H1 (cell line): ENCODE data around the gene COPS7A. TPM values are rescaled to one million over a fixed set of nuclear protein-coding genes. Genes with fewer than 3 reads are reported as not detected.

Source experiments
- CTCF ChIA-PET: fragments of 300-600 bp; sonication (Branson Sonifier 250); formaldehyde crosslinking; loops from one replicate; lab custom pipeline; 2021; ENCODE audit not compliant: partially characterized antibody; lab: Charles Lee
- POLR2A ChIA-PET: fragments of 300-600 bp; sonication (Branson Sonifier 250); formaldehyde crosslinking; loops from one replicate; lab custom pipeline; 2021; ENCODE audit warnings: inconsistent platforms; ENCODE audit not compliant: partially characterized antibody; lab: Charles Lee
- DNase-seq, 2 experiments: peaks; one replicate each; pipeline versions ENCODE4 v3.0.0 to v3.0.0-alpha.2; 2010 to 2022; ENCODE audit warnings: low spot score in 2 of 2, low read depth in 1 of 2, mixed read lengths in 1 of 2
- FAIRE-seq: peaks from 2 replicates; lab custom pipeline; 2011; peaks lifted over from hg19 to GRCh38; lab: Jason Lieb, UNC
- H2AFZ ChIP-seq: 2 replicates; pipeline ENCODE4 v1.8.1; 2012; ENCODE audit warnings: low read length, inconsistent platforms
- H2AK5ac ChIP-seq: 2 replicates; pipeline ENCODE4 v1.6.1; 2013; ENCODE audit warnings: low read depth, low read length
- H2BK120ac ChIP-seq: replicated peaks from 2 replicates; pipeline ENCODE3; 2013; ENCODE audit warnings: low read depth, low read length, inconsistent platforms
- H2BK12ac ChIP-seq: 2 replicates; pipeline ENCODE4 v1.6.1; 2013; ENCODE audit warnings: low read depth, low read length
- H2BK15ac ChIP-seq: 2 replicates; pipeline ENCODE4 v1.6.1; 2013; ENCODE audit warnings: low read length
- H2BK20ac ChIP-seq: 2 replicates; pipeline ENCODE4 v1.6.1; 2013; ENCODE audit warnings: low read length
- H2BK5ac ChIP-seq: 2 replicates; pipeline ENCODE4 v1.6.1; 2013; ENCODE audit warnings: low read depth, low read length
- H3K14ac ChIP-seq: 2 replicates; pipeline ENCODE4 v1.6.1; 2013; ENCODE audit warnings: inconsistent platforms; ENCODE audit not compliant: insufficient read length
- H3K18ac ChIP-seq: 2 replicates; pipeline ENCODE4 v1.6.1; 2013; ENCODE audit warnings: low read length; ENCODE audit errors: extremely low read depth
- H3K23ac ChIP-seq: 2 replicates; pipeline ENCODE4 v1.6.1; 2013; ENCODE audit warnings: inconsistent platforms; ENCODE audit not compliant: insufficient read length
- H3K23me2 ChIP-seq: 2 replicates; pipeline ENCODE4 v1.6.1; 2013; ENCODE audit warnings: low read depth, low read length
- H3K27ac ChIP-seq: 2 replicates; pipeline ENCODE4 v1.6.1; 2011; ENCODE audit warnings: low read depth, low read length, inconsistent platforms
- H3K27me3 ChIP-seq, 4 experiments: replicated peaks in 1 of 4; 1 replicate in 1 of 4; 2 replicates in 3 of 4; pipeline versions ENCODE4 v1.6.1 to v1.8.1; 2011 to 2013; ENCODE audit warnings: low read length in 3 of 4, mild to moderate bottlenecking in 3 of 4, inconsistent platforms in 2 of 4, mixed read lengths in 2 of 4, moderate library complexity in 1 of 4; ENCODE audit not compliant: control insufficient read depth in 3 of 4, insufficient read depth in 3 of 4; ENCODE audit errors: extremely low read depth in 1 of 4
- H3K36me3 ChIP-seq, 4 experiments: 2 replicates each; pipeline versions ENCODE4 v1.6.1 to v1.8.1; 2011 to 2013; ENCODE audit warnings: mild to moderate bottlenecking in 4 of 4, low read length in 3 of 4, moderate library complexity in 2 of 4, control low read depth in 1 of 4, inconsistent platforms in 1 of 4; ENCODE audit not compliant: insufficient read depth in 4 of 4, control insufficient read depth in 2 of 4
- H3K4ac ChIP-seq: replicated peaks from 2 replicates; pipeline ENCODE3; 2013; ENCODE audit warnings: low read length, low read depth, mixed read lengths, inconsistent platforms; ENCODE audit not compliant: insufficient read length
- H3K4me1 ChIP-seq, 4 experiments: replicated peaks in 1 of 4; 1 replicate in 1 of 4; 2 replicates in 3 of 4; pipeline versions ENCODE4 v1.6.1 to v1.8.1; 2011 to 2013; ENCODE audit warnings: low read length in 3 of 4, inconsistent platforms in 2 of 4, mixed read lengths in 1 of 4; ENCODE audit not compliant: insufficient read depth in 4 of 4, control insufficient read depth in 3 of 4
- H3K4me2 ChIP-seq, 2 experiments: 2 replicates each; pipeline versions ENCODE4 v1.6.1 to v1.8.1; 2011 to 2013; ENCODE audit warnings: low read depth in 2 of 2, low read length in 2 of 2, control low read depth in 1 of 2, inconsistent platforms in 1 of 2, mild to moderate bottlenecking in 1 of 2; ENCODE audit not compliant: insufficient read depth in 1 of 2
- H3K4me3 ChIP-seq, 4 experiments: fragments of 200-600, 300-600 bp in 1 of 4; sonication (generic), shearing (Covaris generic), sonication (Bioruptor Twin) in 1 of 4; 2 replicates each; pipeline versions ENCODE4 v1.5.1 to v1.8.1; 2011 to 2016; ENCODE audit warnings: low read length in 4 of 4, low read depth in 3 of 4, control low read depth in 2 of 4, inconsistent platforms in 2 of 4, mild to moderate bottlenecking in 2 of 4, mixed read lengths in 1 of 4, moderate library complexity in 1 of 4; ENCODE audit not compliant: insufficient read depth in 2 of 4; ENCODE audit errors: extremely low read depth in 1 of 4
- H3K56ac ChIP-seq: replicated peaks from 2 replicates; pipeline ENCODE3; 2013; ENCODE audit warnings: low read depth, mild to moderate bottlenecking, mixed read lengths, low read length, inconsistent platforms; ENCODE audit not compliant: insufficient read length
- H3K79me1 ChIP-seq: 2 replicates; pipeline ENCODE4 v1.6.1; 2013; ENCODE audit warnings: low read depth, low read length, control low read depth
- H3K79me2 ChIP-seq, 2 experiments: 2 replicates each; pipeline versions ENCODE4 v1.6.1 to v1.8.1; 2012 to 2013; ENCODE audit warnings: low read length in 2 of 2, mild to moderate bottlenecking in 2 of 2, inconsistent platforms in 1 of 2; ENCODE audit not compliant: insufficient read depth in 2 of 2, control insufficient read depth in 1 of 2
- H3K9ac ChIP-seq, 4 experiments: replicated peaks in 1 of 4; 1 replicate in 1 of 4; 2 replicates in 3 of 4; pipeline versions ENCODE4 v1.6.1 to v1.8.1; 2011 to 2013; ENCODE audit warnings: low read depth in 3 of 4, low read length in 3 of 4, control low read depth in 2 of 4, mild to moderate bottlenecking in 2 of 4, moderate library complexity in 2 of 4, inconsistent platforms in 1 of 4; ENCODE audit errors: extremely low read depth in 1 of 4
- H3K9me3 ChIP-seq, 2 experiments: 2 replicates each; pipeline versions ENCODE4 v1.6.1 to v1.8.1; 2012 to 2013; ENCODE audit warnings: mild to moderate bottlenecking in 2 of 2, moderate library complexity in 2 of 2, control low read depth in 1 of 2, inconsistent platforms in 1 of 2, low read depth in 1 of 2, low read length in 1 of 2, mixed read lengths in 1 of 2; ENCODE audit not compliant: insufficient read depth in 2 of 2
- H4K20me1 ChIP-seq, 2 experiments: replicated peaks in 1 of 2; 2 replicates each; pipeline versions ENCODE3 to v1.8.1; 2011 to 2013; ENCODE audit warnings: inconsistent platforms in 2 of 2, low read length in 2 of 2, mild to moderate bottlenecking in 1 of 2; ENCODE audit not compliant: insufficient read depth in 2 of 2, control insufficient read depth in 1 of 2
- H4K5ac ChIP-seq: 2 replicates; pipeline ENCODE4 v1.6.1; 2013; ENCODE audit warnings: low read length, low read depth, mixed read lengths, inconsistent platforms; ENCODE audit not compliant: insufficient read length
- H4K8ac ChIP-seq: 2 replicates; pipeline ENCODE4 v1.8.0; 2013; ENCODE audit warnings: mild to moderate bottlenecking, moderate library complexity, low read length, inconsistent platforms; ENCODE audit not compliant: insufficient read depth; ENCODE audit errors: extremely low read depth
- H4K91ac ChIP-seq: replicated peaks from 2 replicates; pipeline ENCODE3; 2013; ENCODE audit warnings: low read length, mixed read lengths, inconsistent platforms; ENCODE audit not compliant: insufficient read length
- E2F6 ChIP-seq: IDR thresholded peaks from 2 replicates; pipeline ENCODE4 v1.6.1; 2012; ENCODE audit warnings: inconsistent platforms
- KDM4A ChIP-seq: IDR thresholded peaks from one replicate; pipeline ENCODE4 v1.7.1; 2012; ENCODE audit warnings: low read depth, mild to moderate bottlenecking, moderate library complexity, low read length, inconsistent platforms; ENCODE audit not compliant: severe bottlenecking
- WGBS, 2 experiments: shearing (Covaris generic) in 1 of 2; methylation state at CpG; one replicate each; pipeline versions ENCODE4 v1.1.6 to v1.1.7; 2013 to 2015; ENCODE audit warnings: low lambda C conversion rate in 2 of 2, mixed read lengths in 2 of 2, inconsistent platforms in 1 of 2, low coverage in 1 of 2, missing lambda C conversion rate in 1 of 2; ENCODE audit not compliant: insufficient replicate concordance in 2 of 2, insufficient coverage in 1 of 2, insufficient read length in 1 of 2; ENCODE audit errors: extremely low coverage in 1 of 2, missing lambda C conversion rate in 1 of 2; 5-methylcytosine and 5-hydroxymethylcytosine counted together
- polyA plus RNA-seq, 7 experiments: library from polyadenylated mRNA; depleted of rRNA in 3 of 7; stranded (reverse) in 5 of 7; unstranded in 2 of 7; fragments of >200 nt in 5 of 7; fragments of 200-250 nt in 2 of 7; gene quantifications; 1 replicate in 5 of 7; 2 replicates in 1 of 7; 4 replicates in 1 of 7; pipeline versions ENCODE4 v1.2.1 to v1.2.3, GENCODE V29; 2011 to 2013; ENCODE audit warnings: missing spikeins in 2 of 7, mixed read lengths in 2 of 7
- total RNA-seq: library from RNA; stranded (reverse); fragmentation: NEBNext Ultra II Directional; extraction: Animal tissue kit (Norgen Biotek cat#: 25700); gene quantifications from 2 replicates; pipeline ENCODE4 v1.2.1, GENCODE V29; 2021

COPS7A gene
- total and polyA plus RNA-seq, 2 of the 8 experiments (the other 6 are each of a cell fraction or from before 2014, with no cell fraction given), result 44.5 to 95.9 TPM

- no peaks in the 10 kb centered on the region for H4K20me1 ChIP-seq
- H2BK120ac ChIP-seq, result peak within 1 kb of the TSS; percentile 34
- peak within 1 kb of the TSS; percentile 55 for H4K5ac ChIP-seq
- peak in 1 of 2 experiments; percentile 72 for DNase-seq
- ChIA-PET CTCF (interaction anchor here (0.9 to 1.0 kb wide), 2 partner anchors 27 to 90 kb away, joined by 3 to 4 read pairs; no protein-coding TSS in a partner anchor), POLR2A (interaction anchor here (0.8 to 3.1 kb wide), 6 partner anchors 11 to 223 kb away, joined by 3 to 32 read pairs (median 3); partner anchors contain the start of gene ZNF384)
- peaks cover 0 to 16% (median 14%) of the 10 kb centered on the region in 4 experiments; a peak in 6 of 7 replicates for H3K27me3 ChIP-seq
- TF ChIP-seq KDM4A (peak; percentile 13), E2F6 (no peak)
- H3K23ac ChIP-seq, result no peak within 1 kb of the TSS
- peak within 1 kb of the TSS; percentile 64; the same call in 1 of the 2 replicates for H4K8ac ChIP-seq
- peak within 1 kb of the TSS; percentile 93 for H3K18ac ChIP-seq
- H3K4ac ChIP-seq, result no peak within 1 kb of the TSS
- 0% methylated on average over 12 of the region's 43 CpGs; no CpG with 5 or more reads in 1 of the 2 experiments for WGBS, 2 experiments
- no peak within 1 kb of the TSS for H4K91ac ChIP-seq
- peak within 1 kb of the TSS; percentile 29 to 69 (median 48); a peak in 6 of 7 replicates for H3K9ac ChIP-seq
- H2AFZ ChIP-seq, result peak within 1 kb of the TSS; percentile 95
- H2BK5ac ChIP-seq, result peak within 1 kb of the TSS; percentile 60; the same call in 1 of the 2 replicates
- no peaks in the 10 kb centered on the region; the same call in 1 of the 2 replicates for H3K79me1 ChIP-seq
- peaks cover 14% of the 10 kb centered on the region for H3K23me2 ChIP-seq
- H3K14ac ChIP-seq, result no peak within 1 kb of the TSS
- H3K4me2 ChIP-seq, result peak within 1 kb of the TSS; percentile 92 to 99
- H3K4me1 ChIP-seq, result peaks cover 0 to 12% (median 9%) of the 10 kb centered on the region in 4 experiments; a peak in 5 of 7 replicates
- peak within 1 kb of the TSS; percentile 97; the same call in 1 of the 2 replicates for H2BK15ac ChIP-seq
- H2BK20ac ChIP-seq, result 0 out of 2 replicates have a peak within 1 kb of the TSS, but pooled peaks have one; percentile 48
- no peaks in the 10 kb centered on the region for H3K9me3 ChIP-seq
- H3K79me2 ChIP-seq, result no peaks in the 10 kb centered on the region
- peak within 1 kb of the TSS; percentile 87 for H2BK12ac ChIP-seq
- peak within 1 kb of the TSS; percentile 5 for H3K56ac ChIP-seq
- 0 out of 8 replicates have a peak, but pooled peaks cover 0 to 3% (median 0%) of the 10 kb centered on the region in 4 experiments for H3K36me3 ChIP-seq
- no peak within 1 kb of the TSS for H3K27ac ChIP-seq
- no peak within 1 kb of the TSS for H2AK5ac ChIP-seq
- peak within 1 kb of the TSS; percentile 72 to 90 (median 72) for H3K4me3 ChIP-seq
- no peak for FAIRE-seq
These were observed 23.2 kb upstream of the COPS7A start, which contains the start of gene PIANP for GRCh38 chr12:6700646-6701051. Gene PIANP (minus strand): TSS chr12:6700815. CDS start chr12:6698061, 2,754 bp downstream.
